PC-3 (cell line): ENCODE results near the gene CYP27C1. TPM values are rescaled to one million over a fixed set of nuclear protein-coding genes. Genes with fewer than 3 reads are reported as not detected.

Experiments
- ATAC-seq: fragments of 200-7000 bp; cut with Tn5 transposase; 2 replicates; pipeline ENCODE4 v1.9.1; 2020; ENCODE audit warnings: mild to moderate bottlenecking, moderate library complexity
- Bru-seq: library from RNA; stranded (reverse); fragments of 400-500 nt; gene quantifications from one replicate; lab custom pipeline; 2021; lab: Mats Ljungman, UMichigan
- BruChase-seq, 2 experiments: library from RNA; stranded (reverse); fragments of 400-500 nt; gene quantifications; one replicate each; lab custom pipeline; 2021; lab: Mats Ljungman, UMichigan
- BruUV-seq: library from RNA; stranded (reverse); fragments of 400-500 nt; replicated peaks from 2 replicates; lab custom pipeline; 2021; lab: Mats Ljungman, UMichigan
- CTCF ChIA-PET: fragments of 300-600 bp; sonication (Branson Sonifier 250); formaldehyde crosslinking; loops from one replicate; lab custom pipeline; 2022; ENCODE audit warnings: antibody characterized with exemption; lab: Charles Lee
- POLR2A ChIA-PET: fragments of 300-600 bp; sonication (Branson Sonifier 250); formaldehyde crosslinking; loops from one replicate; lab custom pipeline; 2022; ENCODE audit warnings: antibody characterized with exemption; ENCODE audit not compliant: unreplicated experiment; lab: Charles Lee
- DNase-seq: peaks from one replicate; pipeline ENCODE4 v3.0.0-alpha.2; 2015
- H2AFZ ChIP-seq: fragments of 300-600 bp; sonication (generic); 2 replicates; pipeline ENCODE4 v1.6.0; 2016; ENCODE audit warnings: antibody characterized with exemption, low read length
- H3F3A ChIP-seq: fragments of 300-600 bp; sonication (generic); one replicate; pipeline ENCODE4 v1.6.0; 2017; ENCODE audit warnings: antibody characterized with exemption, low read length, control low read depth, mild to moderate bottlenecking; ENCODE audit not compliant: unreplicated experiment
- H3K27ac ChIP-seq: fragments of 300-600 bp; sonication (generic); 2 replicates; pipeline ENCODE4 v1.5.1; 2016; ENCODE audit warnings: mild to moderate bottlenecking, low read length
- H3K27me3 ChIP-seq: fragments of 300-600 bp; sonication (generic); 2 replicates; pipeline ENCODE4 v1.6.1; 2016; ENCODE audit warnings: low read length, mixed read lengths
- H3K36me3 ChIP-seq: fragments of 300-600 bp; sonication (generic); 2 replicates; pipeline ENCODE4 v1.6.1; 2016; ENCODE audit warnings: low read depth, mixed run types, low read length, mixed read lengths
- H3K4me1 ChIP-seq: fragments of 300-600 bp; sonication (generic); 2 replicates; pipeline ENCODE4 v1.5.1; 2016; ENCODE audit warnings: low read length; ENCODE audit not compliant: insufficient read depth
- H3K4me2 ChIP-seq: fragments of 300-600 bp; sonication (generic); 2 replicates; pipeline ENCODE4 v1.6.0; 2016; ENCODE audit warnings: low read length
- H3K4me3 ChIP-seq: fragments of 300-600 bp; sonication (generic); 2 replicates; pipeline ENCODE4 v1.5.1; 2016; ENCODE audit warnings: mild to moderate bottlenecking, low read length, mixed read lengths
- H3K79me2 ChIP-seq: fragments of 300-600 bp; sonication (generic); 2 replicates; pipeline ENCODE4 v1.6.1; 2017; ENCODE audit warnings: low read length, mixed read lengths
- H3K9ac ChIP-seq: fragments of 300-600 bp; sonication (generic); 2 replicates; pipeline ENCODE4 v1.6.0; 2016; ENCODE audit warnings: mild to moderate bottlenecking, low read length
- H3K9me2 ChIP-seq: fragments of 300-600 bp; sonication (generic); replicated peaks from 2 replicates; pipeline ENCODE4 v1.6.1; 2016; ENCODE audit warnings: mixed run types, low read length, mixed read lengths
- H3K9me3 ChIP-seq: fragments of 300-600 bp; sonication (generic); 2 replicates; pipeline ENCODE4 v1.6.1; 2016; ENCODE audit warnings: low read length, mixed read lengths
- H4K20me1 ChIP-seq: fragments of 300-600 bp; sonication (generic); 2 replicates; pipeline ENCODE4 v1.6.1; 2016; ENCODE audit warnings: low read length, mixed read lengths
- EZH2 ChIP-seq: fragments of 300-600 bp; sonication (generic); IDR thresholded peaks from one replicate; pipeline ENCODE4 v1.6.1; 2017; ENCODE audit warnings: antibody characterized with exemption, mild to moderate bottlenecking, low read length; ENCODE audit not compliant: unreplicated experiment
- EZH2phosphoT487 ChIP-seq: fragments of 300-600 bp; sonication (generic); IDR thresholded peaks from 2 replicates; pipeline ENCODE4 v1.6.1; 2018; ENCODE audit warnings: mild to moderate bottlenecking, antibody characterized with exemption, low read length, borderline replicate concordance
- intact Hi-C: fragments of 100-400 bp; cut with micrococcal nuclease; formaldehyde crosslinking; loops from 2 replicates; pipeline ENCODE4 v1.9.0; 2023
- long read RNA-seq: library from polyadenylated mRNA; unstranded; transcript quantifications from one replicate; pipeline ENCODE4 v2.0.0, GENCODE V29; 2021; ENCODE audit not compliant: unreplicated experiment
- total RNA-seq: library from RNA; depleted of rRNA; stranded (reverse); fragments of >200 nt; gene quantifications from 2 replicates; pipeline ENCODE4 v1.2.3, GENCODE V29; 2014; rRNA removed
- TF ChIP-seq, protein P1 (sequence below): fragments of 300-600 bp; sonication (generic); conservative IDR thresholded peaks from 2 replicates; pipeline ENCODE4 v1.5.1; 2017; ENCODE audit warnings: antibody characterized with exemption, low read depth, mild to moderate bottlenecking, low read length

CYP27C1 gene, protein sequence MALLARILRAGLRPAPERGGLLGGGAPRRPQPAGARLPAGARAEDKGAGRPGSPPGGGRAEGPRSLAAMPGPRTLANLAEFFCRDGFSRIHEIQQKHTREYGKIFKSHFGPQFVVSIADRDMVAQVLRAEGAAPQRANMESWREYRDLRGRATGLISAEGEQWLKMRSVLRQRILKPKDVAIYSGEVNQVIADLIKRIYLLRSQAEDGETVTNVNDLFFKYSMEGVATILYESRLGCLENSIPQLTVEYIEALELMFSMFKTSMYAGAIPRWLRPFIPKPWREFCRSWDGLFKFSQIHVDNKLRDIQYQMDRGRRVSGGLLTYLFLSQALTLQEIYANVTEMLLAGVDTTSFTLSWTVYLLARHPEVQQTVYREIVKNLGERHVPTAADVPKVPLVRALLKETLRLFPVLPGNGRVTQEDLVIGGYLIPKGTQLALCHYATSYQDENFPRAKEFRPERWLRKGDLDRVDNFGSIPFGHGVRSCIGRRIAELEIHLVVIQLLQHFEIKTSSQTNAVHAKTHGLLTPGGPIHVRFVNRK
- total RNA-seq (0.36 and 1.2 TPM in 2 replicates), Bru-seq, nascent RNA (percentile 36 among the genes with signal in this experiment), BruChase-seq, experiment 1, labeled RNA remaining after a 6-hour chase (percentile 54 among the genes with signal in this experiment), BruChase-seq, experiment 2, labeled RNA remaining after a 2-hour chase (percentile 49 among the genes with signal in this experiment)
- long read RNA-seq, partial matches to known transcripts, result 1 of 2 reads
- long read RNA-seq, other reads (novel, unspliced or antisense), result 1 of 2 reads

DNA sequence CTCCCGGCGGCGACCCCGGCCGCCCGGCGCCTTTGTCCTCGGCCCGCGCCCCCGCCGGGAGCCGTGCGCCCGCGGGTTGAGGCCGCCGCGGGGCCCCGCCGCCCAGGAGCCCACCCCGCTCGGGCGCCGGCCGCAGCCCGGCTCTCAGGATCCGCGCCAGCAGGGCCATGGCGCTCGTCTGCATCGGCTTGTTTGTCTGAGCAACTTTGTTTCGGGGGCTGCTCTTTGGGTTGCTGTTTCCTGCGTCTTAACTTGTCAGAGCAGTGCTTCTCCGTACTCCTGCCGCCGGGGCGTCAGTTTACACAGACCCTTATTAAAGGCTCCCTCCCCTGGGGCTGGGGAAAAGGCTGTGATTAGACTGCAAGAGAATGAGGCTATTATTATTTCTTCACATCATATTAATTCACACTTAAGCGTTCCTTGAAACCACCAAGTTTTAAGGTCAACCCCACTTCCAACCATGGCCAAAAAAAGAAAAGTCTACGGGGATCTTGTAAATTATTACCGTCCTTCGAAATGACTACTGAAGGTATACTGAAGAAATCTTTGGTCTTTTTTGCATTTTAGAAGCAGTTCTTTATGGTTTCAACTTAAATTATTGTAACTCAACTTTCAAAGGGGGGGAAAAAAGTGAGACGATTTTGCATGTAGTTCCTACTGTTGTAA is at the start of gene CYP27C1:
Gene CYP27C1 (minus strand): TSS at position 198 of the 666 bp plus-strand sequence. CDS start 29 bp downstream, at position 169.
- Histone ChIP-seq H3K36me3 (no peaks in the 10 kb centered on the region), H3K9ac (peak within 1 kb of the TSS; percentile 70), H3F3A (peaks cover 6% of the 10 kb centered on the region), H3K9me3 (no peaks in the 10 kb centered on the region), H3K79me2 (no peaks in the 10 kb centered on the region), H3K4me3 (peak within 1 kb of the TSS; percentile 69), H3K4me2 (peak within 1 kb of the TSS; percentile 82), H3K27me3 (no peaks in the 10 kb centered on the region), H3K27ac (no peak within 1 kb of the TSS), H4K20me1 (no peaks in the 10 kb centered on the region), H2AFZ (peak within 1 kb of the TSS; percentile 77), H3K9me2 (no peaks in the 10 kb centered on the region), H3K4me1 (peaks cover 38% of the 10 kb centered on the region)
- DNase-seq, result no peak
- intact Hi-C loops, result loop anchor here (10.0 kb wide), 1 partner anchor 165 kb away; the partner anchor contains the start of gene MAP3K2
- POLR2A ChIA-PET, result no interaction called here
- no peak for TF ChIP-seq EZH2
- TF ChIP-seq, protein P1, sequence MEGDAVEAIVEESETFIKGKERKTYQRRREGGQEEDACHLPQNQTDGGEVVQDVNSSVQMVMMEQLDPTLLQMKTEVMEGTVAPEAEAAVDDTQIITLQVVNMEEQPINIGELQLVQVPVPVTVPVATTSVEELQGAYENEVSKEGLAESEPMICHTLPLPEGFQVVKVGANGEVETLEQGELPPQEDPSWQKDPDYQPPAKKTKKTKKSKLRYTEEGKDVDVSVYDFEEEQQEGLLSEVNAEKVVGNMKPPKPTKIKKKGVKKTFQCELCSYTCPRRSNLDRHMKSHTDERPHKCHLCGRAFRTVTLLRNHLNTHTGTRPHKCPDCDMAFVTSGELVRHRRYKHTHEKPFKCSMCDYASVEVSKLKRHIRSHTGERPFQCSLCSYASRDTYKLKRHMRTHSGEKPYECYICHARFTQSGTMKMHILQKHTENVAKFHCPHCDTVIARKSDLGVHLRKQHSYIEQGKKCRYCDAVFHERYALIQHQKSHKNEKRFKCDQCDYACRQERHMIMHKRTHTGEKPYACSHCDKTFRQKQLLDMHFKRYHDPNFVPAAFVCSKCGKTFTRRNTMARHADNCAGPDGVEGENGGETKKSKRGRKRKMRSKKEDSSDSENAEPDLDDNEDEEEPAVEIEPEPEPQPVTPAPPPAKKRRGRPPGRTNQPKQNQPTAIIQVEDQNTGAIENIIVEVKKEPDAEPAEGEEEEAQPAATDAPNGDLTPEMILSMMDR, result no peak
- TF ChIP-seq EZH2phosphoT487, result no peak
- CTCF ChIA-PET, result no interaction called here
- no TSS peak for BruUV-seq
- ATAC-seq, result no peak

DNA sequence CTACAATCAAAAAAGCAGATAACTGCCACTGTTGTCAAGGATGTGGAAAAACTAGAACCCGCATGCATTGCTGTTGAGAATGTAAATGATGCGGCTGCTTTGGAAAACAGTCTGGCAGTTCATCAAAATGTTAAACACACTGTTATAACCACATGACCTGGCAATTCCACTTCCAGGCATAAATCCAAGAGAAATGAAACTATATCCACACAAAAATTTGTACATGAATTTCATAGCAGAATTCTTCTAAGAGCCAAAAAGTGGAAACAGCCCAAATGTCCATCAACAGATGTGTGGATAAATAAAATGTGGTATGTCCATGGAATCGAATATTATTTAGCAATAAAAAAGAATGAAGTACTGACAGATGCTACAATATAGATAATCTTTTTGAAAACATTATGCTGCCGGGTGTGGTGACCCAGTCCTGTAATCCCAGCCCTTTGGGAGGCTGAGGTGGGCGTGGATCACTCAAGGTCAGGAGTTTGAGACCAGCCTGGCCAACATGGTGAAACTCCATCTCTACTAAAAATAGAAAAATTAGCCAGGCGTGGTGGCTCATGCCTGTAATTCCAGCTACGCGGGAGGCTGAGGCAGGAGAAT is 41.8 kb upstream of the CYP27C1 start:
- BruUV-seq, result no TSS peak
- no peaks in the 10 kb centered on the region for H3K27me3 ChIP-seq
- no peaks in the 10 kb centered on the region for H3K4me1 ChIP-seq
- H3K9ac ChIP-seq, result no peak overlapping the region
- H2AFZ ChIP-seq, result no peak overlapping the region
- ChIA-PET POLR2A (no interaction called here), CTCF (no interaction called here)
- H3K4me2 ChIP-seq, result no peak overlapping the region
- ATAC-seq (no peak), DNase-seq (no peak)
- no peak overlapping the region for H3K4me3 ChIP-seq
- no peaks in the 10 kb centered on the region for H3K79me2 ChIP-seq
- no peak overlapping the region for H3K27ac ChIP-seq
- no peak for TF ChIP-seq EZH2
- TF ChIP-seq, protein P1, result no peak
- TF ChIP-seq EZH2phosphoT487, result no peak
- H3K9me2 ChIP-seq, result no peaks in the 10 kb centered on the region
- H3F3A ChIP-seq, result no peaks in the 10 kb centered on the region
- peaks cover 29% of the 10 kb centered on the region for H3K36me3 ChIP-seq
- intact Hi-C loops, result no loop called here
- no peaks in the 10 kb centered on the region for H4K20me1 ChIP-seq
- H3K9me3 ChIP-seq, result no peaks in the 10 kb centered on the region
